ENCODE measurements around the gene SEMA4A.

GRCh38 chr1:156118177-156118868 lies 35.1 kb upstream of the SEMA4A start:
- TF ChIP-seq CTCF (IDR thresholded peaks at IDR 0.05; ENCODE audit: low read depth, low read length, missing input control): no peak
- TF ChIP-seq RXRA (IDR thresholded peaks at IDR 0.05): peak; percentile 14 to 58
- peak; percentile 78 for TF ChIP-seq TAF1 (conservative IDR thresholded peaks at IDR 0.05)
- peak in 1 of 2 donors; percentile 46 for TF ChIP-seq GABPA (IDR thresholded peaks at IDR 0.05 in 1 of 2, conservative IDR thresholded peaks at IDR 0.05 in 1 of 2)
- TF ChIP-seq EGR1 (IDR thresholded peaks at IDR 0.05; ENCODE audit: low read depth in 2 of 2): peak in 1 of 2 donors; percentile 50
- peak; percentile 87 for TF ChIP-seq REST (IDR thresholded peaks at IDR 0.05)
- TF ChIP-seq JUND (IDR thresholded peaks at IDR 0.05): peak in 1 of 2 donors; percentile 16
- peak; percentile 79 for TF ChIP-seq YY1 (IDR thresholded peaks at IDR 0.05)
- no peak for TF ChIP-seq ATF3 (IDR thresholded peaks at IDR 0.05)
- peak; percentile 66 for TF ChIP-seq MAX (IDR thresholded peaks at IDR 0.05)
- no peak for TF ChIP-seq RAD21 (IDR thresholded peaks at IDR 0.05)
